Measurements from ENCODE around the gene DSP. TPM values are rescaled to one million over a fixed set of nuclear protein-coding genes. Genes with fewer than 3 reads are reported as not detected.

Gene DSP
- total RNA-seq, 8 experiments from 2014 or later: 0.11 to 54.1 (median 7.8) TPM

GRCh38 chr6:7556394-7557106 lies 15.1 kb downstream of the DSP start:
- no peak for ATAC-seq (replicated peaks in 6 of 8)
- no peak overlapping the region for H3K4me3 ChIP-seq
- H3K27ac ChIP-seq: no peak overlapping the region
- WGBS, 10 experiments: 38 to 99% (median 91%) methylated on average over 6 to 12 of the region's 12 CpGs
- H3K4me1 ChIP-seq (replicated peaks in 1 of 2): no peaks in the 10 kb centered on the region
- in situ Hi-C loops (cut with MboI; ENCODE audit: low pct_unique_long_range_greater_than_20kb in 2 of 9, low sequenced_read_pairs in 9 of 9, unreplicated experiment in 9 of 9): no loop called here

- Histone ChIP-seq H3K4me3 (no peak overlapping the region), H3K27ac (no peak overlapping the region), H3K4me1 (replicated peaks in 1 of 2) (no peaks in the 10 kb centered on the region)
- in situ Hi-C loops (cut with MboI; ENCODE audit: low pct_unique_long_range_greater_than_20kb in 2 of 9, low sequenced_read_pairs in 9 of 9, unreplicated experiment in 9 of 9): no loop called here
- ATAC-seq (replicated peaks in 6 of 8): no peak
- 63 to 100% (median 100%) methylated on average over 1 to 2 of the region's 2 CpGs; no CpG with 5 or more reads in 2 of the 10 experiments for whole genome bisulfite sequencing, 10 experiments
Measured at GRCh38 chr6:7557652-7558051, 16.2 kb downstream of the DSP start.

GRCh38 chr6:7558781-7559180 lies 17.3 kb downstream of the DSP start:
- no peak overlapping the region for H3K27ac ChIP-seq
- H3K4me1 ChIP-seq (replicated peaks in 1 of 2): no peaks in the 10 kb centered on the region
- WGBS, 10 experiments: 64 to 100% (median 95%) methylated on average over 2 to 4 of the region's 4 CpGs; no CpG with 5 or more reads in 2 of the 10 experiments
- H3K4me3 ChIP-seq: no peak overlapping the region
- no peak for ATAC-seq (replicated peaks in 6 of 8)
- in situ Hi-C loops (cut with MboI; ENCODE audit: low pct_unique_long_range_greater_than_20kb in 2 of 9, low sequenced_read_pairs in 9 of 9, unreplicated experiment in 9 of 9): no loop called here

GRCh38 chr6:7559196-7559595 lies 17.7 kb downstream of the DSP start:
- in situ Hi-C loops (cut with MboI; ENCODE audit: low pct_unique_long_range_greater_than_20kb in 2 of 9, low sequenced_read_pairs in 9 of 9, unreplicated experiment in 9 of 9): no loop called here
- Histone ChIP-seq H3K27ac (no peak overlapping the region), H3K4me1 (replicated peaks in 1 of 2) (no peaks in the 10 kb centered on the region), H3K4me3 (no peak overlapping the region)
- WGBS, 10 experiments: 48 to 81% (median 78%) methylated on average over 2 to 6 of the region's 6 CpGs; no CpG with 5 or more reads in 5 of the 10 experiments
- ATAC-seq (replicated peaks in 6 of 8): no peak

- ATAC-seq (replicated peaks in 6 of 8): no peak
- H3K4me3 ChIP-seq: no peak overlapping the region
- WGBS, 10 experiments: 38 to 100% (median 100%) methylated on average over 1 to 2 of the region's 2 CpGs; no CpG with 5 or more reads in 1 of the 10 experiments
- in situ Hi-C loops (cut with MboI; ENCODE audit: low pct_unique_long_range_greater_than_20kb in 2 of 9, low sequenced_read_pairs in 9 of 9, unreplicated experiment in 9 of 9): no loop called here
- H3K4me1 ChIP-seq (replicated peaks in 1 of 2): no peaks in the 10 kb centered on the region
- H3K27ac ChIP-seq: no peak overlapping the region
Measured at GRCh38 chr6:7559651-7560385, 18.3 kb downstream of the DSP start.

GRCh38 chr6:7561153-7561964 lies 19.9 kb downstream of the DSP start:
- in situ Hi-C loops (cut with MboI; ENCODE audit: low pct_unique_long_range_greater_than_20kb in 2 of 9, low sequenced_read_pairs in 9 of 9, unreplicated experiment in 9 of 9): no loop called here
- Histone ChIP-seq H3K4me1 (replicated peaks in 1 of 2) (no peaks in the 10 kb centered on the region), H3K4me3 (no peak overlapping the region), H3K27ac (no peak overlapping the region)
- 67 to 100% (median 93%) methylated on average over 1 to 9 of the region's 19 CpGs; no CpG with 5 or more reads in 1 of the 10 experiments for WGBS, 10 experiments
- ATAC-seq (replicated peaks in 6 of 8): no peak

- WGBS, 10 experiments: 21 to 100% (median 90%) methylated on average over 1 to 4 of the region's 4 CpGs; no CpG with 5 or more reads in 3 of the 10 experiments
- in situ Hi-C loops (cut with MboI; ENCODE audit: low pct_unique_long_range_greater_than_20kb in 2 of 9, low sequenced_read_pairs in 9 of 9, unreplicated experiment in 9 of 9): no loop called here
- H3K4me3 ChIP-seq: no peak overlapping the region
- H3K4me1 ChIP-seq (replicated peaks in 1 of 2): no peaks in the 10 kb centered on the region
- H3K27ac ChIP-seq: no peak overlapping the region
- ATAC-seq (replicated peaks in 6 of 8): no peak
Measured at GRCh38 chr6:7562769-7563168, 21.3 kb downstream of the DSP start.

- in situ Hi-C loops (cut with MboI; ENCODE audit: low pct_unique_long_range_greater_than_20kb in 2 of 9, low sequenced_read_pairs in 9 of 9, unreplicated experiment in 9 of 9): no loop called here
- 22 to 100% (median 98%) methylated on average over 1 to 2 of the region's 2 CpGs for WGBS, 10 experiments
- Histone ChIP-seq H3K27ac (no peak overlapping the region), H3K4me1 (replicated peaks in 1 of 2) (no peaks in the 10 kb centered on the region), H3K4me3 (no peak overlapping the region)
- no peak for ATAC-seq (replicated peaks in 6 of 8)
Measured at GRCh38 chr6:7566107-7566506, 24.6 kb downstream of the DSP start.

- Histone ChIP-seq H3K4me1 (replicated peaks in 1 of 2) (no peaks in the 10 kb centered on the region), H3K27ac (no peak overlapping the region), H3K4me3 (no peak overlapping the region)
- in situ Hi-C loops (cut with MboI; ENCODE audit: low pct_unique_long_range_greater_than_20kb in 2 of 9, low sequenced_read_pairs in 9 of 9, unreplicated experiment in 9 of 9): no loop called here
- no peak for ATAC-seq (replicated peaks in 6 of 8)
- WGBS, 10 experiments: 80 to 100% (median 100%) methylated on average over 1 to 4 of the region's 4 CpGs; no CpG with 5 or more reads in 3 of the 10 experiments
Measured at GRCh38 chr6:7566617-7567173, 25.2 kb downstream of the DSP start.

GRCh38 chr6:7568021-7568420 lies 26.6 kb downstream of the DSP start:
- WGBS, 10 experiments: 8 to 95% (median 79%) methylated on average over 1 to 3 of the region's 3 CpGs; no CpG with 5 or more reads in 3 of the 10 experiments
- no peak for ATAC-seq (replicated peaks in 6 of 8)
- in situ Hi-C loops (cut with MboI; ENCODE audit: low pct_unique_long_range_greater_than_20kb in 2 of 9, low sequenced_read_pairs in 9 of 9, unreplicated experiment in 9 of 9): no loop called here
- H3K4me3 ChIP-seq: no peak overlapping the region
- no peak overlapping the region for H3K27ac ChIP-seq
- no peaks in the 10 kb centered on the region for H3K4me1 ChIP-seq (replicated peaks in 1 of 2)

GRCh38 chr6:7569082-7569481 lies 27.6 kb downstream of the DSP start:
- no peak overlapping the region for H3K27ac ChIP-seq
- 49 to 100% (median 85%) methylated on average over 1 to 13 of the region's 13 CpGs for WGBS, 10 experiments
- H3K4me3 ChIP-seq: no peak overlapping the region
- no peaks in the 10 kb centered on the region for H3K4me1 ChIP-seq (replicated peaks in 1 of 2)
- in situ Hi-C loops (cut with MboI; ENCODE audit: low pct_unique_long_range_greater_than_20kb in 2 of 9, low sequenced_read_pairs in 9 of 9, unreplicated experiment in 9 of 9): no loop called here
- no peak for ATAC-seq (replicated peaks in 6 of 8)

GRCh38 chr6:7572213-7572943 lies 30.9 kb downstream of the DSP start:
- Histone ChIP-seq H3K27ac (no peak overlapping the region), H3K4me3 (no peak overlapping the region), H3K4me1 (replicated peaks in 1 of 2) (no peaks in the 10 kb centered on the region)
- in situ Hi-C loops (cut with MboI; ENCODE audit: low pct_unique_long_range_greater_than_20kb in 2 of 9, low sequenced_read_pairs in 9 of 9, unreplicated experiment in 9 of 9): no loop called here
- 65 to 100% (median 95%) methylated on average over 1 to 9 of the region's 9 CpGs; no CpG with 5 or more reads in 1 of the 10 experiments for WGBS, 10 experiments
- no peak for ATAC-seq (replicated peaks in 6 of 8)

All from motor neuron (in vitro differentiated cells).